A549 (cell line): ENCODE data around the gene MAML3. TPM values are rescaled to one million over a fixed set of nuclear protein-coding genes. Genes with fewer than 3 reads are reported as not detected.

ENCODE experiments used
- ATAC-seq, 2 experiments: fragments of 200-7000 bp in 1 of 2; fragments of >200 bp in 1 of 2; cut with Nextera tagmentation in 1 of 2; cut with Tn5 transposase in 1 of 2; 3 replicates each; pipeline versions ENCODE4 v1.8.0 to v1.9.1; 2018 to 2020; ENCODE audit warnings: mild to moderate bottlenecking in 1 of 2, moderate library complexity in 1 of 2
- CTCF ChIA-PET: fragments of 300-600 bp; sonication (Branson Sonifier 250); formaldehyde crosslinking; extraction: SDS; loops from one replicate; lab custom pipeline; 2021; ENCODE audit warnings: antibody characterized with exemption, inconsistent platforms; lab: Yijun Ruan, JAX
- POLR2A ChIA-PET: fragments of 350-600 bp; formaldehyde crosslinking; extraction: SDS; loops from one replicate; lab custom pipeline; 2021; ENCODE audit warnings: antibody characterized with exemption, inconsistent platforms; lab: Yijun Ruan, JAX
- DNase-seq, 2 experiments: peaks; one replicate each; pipeline versions ENCODE4 v3.0.0 to v3.0.0-alpha.2; 2011 to 2016; ENCODE audit warnings: low read depth in 1 of 2, low spot score in 1 of 2
- FAIRE-seq: peaks from 2 replicates; lab custom pipeline; 2011; peaks lifted over from hg19 to GRCh38; lab: Jason Lieb, UNC
- H3K27ac ChIP-seq, 2 experiments: fragments of >200 bp; sonication (Bioruptor Twin); formaldehyde crosslinking; 3 replicates each; pipeline ENCODE4 v1.5.1; 2016 to 2017
- H3K4me1 ChIP-seq: fragments of >200 bp; sonication (Bioruptor Twin); formaldehyde crosslinking; 3 replicates; pipeline ENCODE4 v1.6.1; 2016
- H3K4me2 ChIP-seq: fragments of >200 bp; sonication (Bioruptor Twin); formaldehyde crosslinking; 3 replicates; pipeline ENCODE4 v1.6.1; 2016
- H3K4me3 ChIP-seq: fragments of >200 bp; sonication (Bioruptor Twin); formaldehyde crosslinking; 3 replicates; pipeline ENCODE4 v1.5.1; 2016
- H3K9me3 ChIP-seq: fragments of >200 bp; sonication (Bioruptor Twin); formaldehyde crosslinking; 3 replicates; pipeline ENCODE4 v1.6.1; 2016
- ATOH8 ChIP-seq: fragments of 250-450 bp; sonication (Bioruptor Pico); IDR thresholded peaks from 2 replicates; pipeline ENCODE4 v1.5.0; 2020; ENCODE audit warnings: low read depth, mild to moderate bottlenecking, moderate library complexity
- CBX2 ChIP-seq: fragments of 200-600 bp; sonication (generic); IDR thresholded peaks from 2 replicates; pipeline ENCODE4 v1.6.1; 2016; ENCODE audit warnings: low read depth, mild to moderate bottlenecking, borderline replicate concordance
- CBX8 ChIP-seq: fragments of 200-600 bp; sonication (generic); IDR thresholded peaks from 2 replicates; pipeline ENCODE4 v1.6.1; 2016
- CHD2 ChIP-seq: fragments of 150-350 bp; IDR thresholded peaks from 2 replicates; pipeline ENCODE4 v1.6.1; 2014; ENCODE audit warnings: low read length; ENCODE audit not compliant: partially characterized antibody
- CHD4 ChIP-seq: fragments of 200-600 bp; sonication (generic); IDR thresholded peaks from 2 replicates; pipeline ENCODE4 v1.6.1; 2016; ENCODE audit warnings: antibody characterized with exemption, mild to moderate bottlenecking, borderline replicate concordance
- EHMT2 ChIP-seq: fragments of 200-600 bp; sonication (generic); IDR thresholded peaks from 2 replicates; pipeline ENCODE4 v1.6.1; 2016; ENCODE audit warnings: antibody characterized with exemption, low read depth, mild to moderate bottlenecking, moderate library complexity
- FOSB ChIP-seq: fragments of 250-450 bp; sonication (Bioruptor Pico); IDR thresholded peaks from 2 replicates; pipeline ENCODE4 v1.5.0; 2020; ENCODE audit warnings: mild to moderate bottlenecking, moderate library complexity
- FOXS1 ChIP-seq: fragments of 250-450 bp; sonication (Bioruptor Pico); IDR thresholded peaks from 2 replicates; pipeline ENCODE4 v1.5.0; 2020; ENCODE audit warnings: mild to moderate bottlenecking, moderate library complexity
- HOXA7 ChIP-seq: fragments of 250-450 bp; sonication (Bioruptor Pico); IDR thresholded peaks from 2 replicates; pipeline ENCODE4 v1.5.0; 2020; ENCODE audit warnings: mild to moderate bottlenecking, moderate library complexity
- KDM1A ChIP-seq: fragments of 200-600 bp; sonication (generic); IDR thresholded peaks from 2 replicates; pipeline ENCODE4 v1.6.1; 2016; ENCODE audit warnings: low read depth, mild to moderate bottlenecking
- MAFK ChIP-seq: fragments of 450-650 bp; IDR thresholded peaks from 2 replicates; pipeline ENCODE4 v1.6.1; 2014; ENCODE audit not compliant: partially characterized antibody
- MAZ ChIP-seq: fragments of 150-350 bp; IDR thresholded peaks from 2 replicates; pipeline ENCODE4 v1.6.1; 2014; ENCODE audit warnings: antibody characterized with exemption, low read depth, low read length, borderline replicate concordance
- MYC ChIP-seq: IDR thresholded peaks from 2 replicates; pipeline ENCODE4 v1.6.1; 2012; ENCODE audit warnings: mild to moderate bottlenecking, inconsistent platforms, low read length, improper control_type of control experiment, borderline replicate concordance
- PHF8 ChIP-seq: fragments of 200-600 bp; sonication (generic); IDR thresholded peaks from 2 replicates; pipeline ENCODE4 v1.6.1; 2016; ENCODE audit warnings: low read depth, mild to moderate bottlenecking, antibody characterized with exemption, moderate library complexity, borderline replicate concordance
- POLR2A ChIP-seq: IDR thresholded peaks from 2 replicates; pipeline ENCODE4 v1.6.1; 2012; ENCODE audit warnings: mild to moderate bottlenecking, low read length
- RNF2 ChIP-seq: fragments of 200-600 bp; sonication (generic); IDR thresholded peaks from 2 replicates; pipeline ENCODE4 v1.6.1; 2016; ENCODE audit warnings: low read depth, mild to moderate bottlenecking, antibody characterized with exemption, moderate library complexity, borderline replicate concordance
- SMC3 ChIP-seq: fragments of >200 bp; sonication (Bioruptor Twin); formaldehyde crosslinking; IDR thresholded peaks from 3 replicates; pipeline ENCODE4 v1.6.1; 2018; ENCODE audit warnings: inconsistent platforms
- USF2 ChIP-seq: fragments of 450-650 bp; IDR thresholded peaks from 2 replicates; pipeline ENCODE4 v1.6.1; 2014; ENCODE audit warnings: antibody characterized with exemption
- ZC3H11A ChIP-seq: fragments of 450-650 bp; IDR thresholded peaks from 2 replicates; pipeline ENCODE4 v1.6.1; 2014; ENCODE audit warnings: antibody characterized with exemption, mild to moderate bottlenecking
- WGBS: methylation state at CpG from one replicate; pipeline ENCODE4 v1.1.6; 2017; ENCODE audit errors: missing lambda C conversion rate; 5-methylcytosine and 5-hydroxymethylcytosine counted together
- polyA plus RNA-seq, 4 experiments: library from polyadenylated mRNA; depleted of rRNA in 3 of 4; stranded (reverse); fragments of >200 nt; fragmentation: RNase III in 1 of 4; extraction: RNeasy Plus Mini Kit Qiagen cat#74134 plus additional on column Dnase treatment in 1 of 4; gene quantifications; 2 replicates in 3 of 4; 3 replicates in 1 of 4; pipeline ENCODE4 v1.2.3, GENCODE V29; 2011 to 2017
- TF ChIP-seq, protein P1 (sequence below): fragments of >200 bp; sonication (Bioruptor Twin); formaldehyde crosslinking; IDR thresholded peaks from 2 replicates; pipeline ENCODE4 v1.6.1; 2016
- TF ChIP-seq, protein P2 (sequence below): fragments of >200 bp; sonication (Bioruptor Twin); formaldehyde crosslinking; IDR thresholded peaks from 3 replicates; pipeline ENCODE4 v1.5.1; 2016
- TF ChIP-seq, protein P3 (sequence below): IDR thresholded peaks from 2 replicates; pipeline ENCODE4 v1.6.1; 2012

Gene MAML3
- polyA plus RNA-seq, 2 of the 4 experiments (the other 2 are of a cell fraction), result 9.0 to 22.2 TPM

DNA sequence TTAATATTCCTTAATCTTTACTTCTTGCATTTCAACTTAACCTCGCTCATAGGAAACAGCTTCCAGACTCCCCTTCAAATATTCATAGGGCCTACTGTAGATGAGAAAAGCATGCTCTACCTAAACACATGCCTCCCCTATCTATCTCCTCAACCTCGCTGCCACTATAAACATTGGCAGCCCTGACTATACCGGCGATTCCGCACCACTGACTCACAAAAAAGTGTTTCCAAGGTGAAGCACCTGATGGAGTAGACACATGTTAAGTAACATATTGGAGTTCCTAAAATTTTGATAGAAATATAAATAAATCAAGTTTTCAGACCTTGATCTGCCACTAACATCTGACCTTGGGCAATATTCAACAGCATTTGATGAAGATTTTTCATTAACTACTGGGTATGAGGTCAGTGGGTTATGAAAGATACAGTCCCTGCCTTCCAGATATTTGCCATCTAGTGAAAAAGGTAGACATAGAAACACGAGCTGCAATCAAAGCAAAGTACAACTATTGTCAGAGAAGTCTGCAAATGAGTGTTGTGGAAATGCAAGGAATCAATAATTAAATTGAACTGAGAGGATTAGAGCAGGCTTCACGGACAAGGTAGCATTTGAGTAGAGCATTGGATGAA lies 184.2 kb downstream of the MAML3 start:
- CTCF ChIA-PET, result interaction anchor here (0.9 kb wide), 1 partner anchor 9 kb away, joined by 3 read pairs; no protein-coding TSS in a partner anchor
- ATAC-seq (no peak), DNase-seq (no peak), FAIRE-seq (no peak)
- H3K4me2 ChIP-seq, result no peak overlapping the region
- 79% methylated on average over 7 of the region's 7 CpGs for WGBS
- TF ChIP-seq ATOH8 (CRISPR knock-in tag) (no peak), USF2 (no peak)
- H3K9me3 ChIP-seq, result no peaks in the 10 kb centered on the region
- POLR2A ChIA-PET, result no interaction called here
- no peak overlapping the region for H3K27ac ChIP-seq
- peaks cover 35% of the 10 kb centered on the region for H3K4me1 ChIP-seq
- H3K4me3 ChIP-seq, result no peak overlapping the region

- no peak for TF ChIP-seq POLR2A
- TF ChIP-seq CBX8, result no peak
- TF ChIP-seq CHD4, result no peak
- TF ChIP-seq ZC3H11A, result no peak
- TF ChIP-seq KDM1A, result no peak
- TF ChIP-seq HOXA7 (CRISPR knock-in tag), result no peak
- TF ChIP-seq FOSB (CRISPR knock-in tag), result no peak
- TF ChIP-seq, protein P1, sequence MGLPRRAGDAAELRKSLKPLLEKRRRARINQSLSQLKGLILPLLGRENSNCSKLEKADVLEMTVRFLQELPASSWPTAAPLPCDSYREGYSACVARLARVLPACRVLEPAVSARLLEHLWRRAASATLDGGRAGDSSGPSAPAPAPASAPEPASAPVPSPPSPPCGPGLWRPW, result no peak
- TF ChIP-seq, protein P2, sequence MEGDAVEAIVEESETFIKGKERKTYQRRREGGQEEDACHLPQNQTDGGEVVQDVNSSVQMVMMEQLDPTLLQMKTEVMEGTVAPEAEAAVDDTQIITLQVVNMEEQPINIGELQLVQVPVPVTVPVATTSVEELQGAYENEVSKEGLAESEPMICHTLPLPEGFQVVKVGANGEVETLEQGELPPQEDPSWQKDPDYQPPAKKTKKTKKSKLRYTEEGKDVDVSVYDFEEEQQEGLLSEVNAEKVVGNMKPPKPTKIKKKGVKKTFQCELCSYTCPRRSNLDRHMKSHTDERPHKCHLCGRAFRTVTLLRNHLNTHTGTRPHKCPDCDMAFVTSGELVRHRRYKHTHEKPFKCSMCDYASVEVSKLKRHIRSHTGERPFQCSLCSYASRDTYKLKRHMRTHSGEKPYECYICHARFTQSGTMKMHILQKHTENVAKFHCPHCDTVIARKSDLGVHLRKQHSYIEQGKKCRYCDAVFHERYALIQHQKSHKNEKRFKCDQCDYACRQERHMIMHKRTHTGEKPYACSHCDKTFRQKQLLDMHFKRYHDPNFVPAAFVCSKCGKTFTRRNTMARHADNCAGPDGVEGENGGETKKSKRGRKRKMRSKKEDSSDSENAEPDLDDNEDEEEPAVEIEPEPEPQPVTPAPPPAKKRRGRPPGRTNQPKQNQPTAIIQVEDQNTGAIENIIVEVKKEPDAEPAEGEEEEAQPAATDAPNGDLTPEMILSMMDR, result no peak
- TF ChIP-seq RNF2, result no peak
- FAIRE-seq (no peak), DNase-seq (no peak), ATAC-seq (no peak)
- H3K4me3 ChIP-seq, result no peak overlapping the region
- H3K4me2 ChIP-seq, result no peak overlapping the region
- CTCF ChIA-PET, result no interaction called here
- no peak overlapping the region for H3K27ac ChIP-seq
- 98% methylated on average over 3 of the region's 3 CpGs for WGBS
- peaks cover 34% of the 10 kb centered on the region for H3K4me1 ChIP-seq
- POLR2A ChIA-PET, result no interaction called here
- H3K9me3 ChIP-seq, result no peaks in the 10 kb centered on the region
These were observed 185.2 kb downstream of the MAML3 start for GRCh38 chr4:139968831-139969230.

DNA sequence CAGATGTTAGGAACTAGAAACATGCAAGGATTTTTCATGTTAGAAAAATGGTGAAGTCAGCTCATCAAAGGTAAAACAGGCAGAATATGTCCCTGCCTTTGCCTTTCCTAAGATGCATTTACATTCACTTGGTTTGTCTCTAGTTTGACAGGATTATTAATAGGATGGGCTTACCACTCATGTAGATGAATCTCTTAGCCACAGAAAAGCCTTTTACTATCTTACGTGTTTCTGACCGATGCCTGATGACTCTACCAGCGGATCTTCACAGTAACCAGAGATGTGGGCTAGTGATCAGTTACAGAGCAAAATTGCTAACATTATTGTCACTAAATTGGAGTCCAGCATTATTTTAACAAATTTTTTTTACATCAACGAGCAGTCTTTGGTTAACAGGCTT lies 187.6 kb downstream of the MAML3 start:
- CTCF ChIA-PET, result no interaction called here
- no peaks in the 10 kb centered on the region for H3K9me3 ChIP-seq
- H3K27ac ChIP-seq, result no peak overlapping the region
- DNase-seq (no peak), FAIRE-seq (no peak), ATAC-seq (no peak)
- no peak overlapping the region for H3K4me3 ChIP-seq
- no peak overlapping the region for H3K4me2 ChIP-seq
- 87% methylated on average over 4 of the region's 4 CpGs for WGBS
- no peak for TF ChIP-seq SMC3
- POLR2A ChIA-PET, result no interaction called here
- peaks cover 17% of the 10 kb centered on the region for H3K4me1 ChIP-seq

GRCh38 chr4:139965789-139966188 lies 188.2 kb downstream of the MAML3 start:
- Histone ChIP-seq H3K27ac (no peak overlapping the region), H3K9me3 (no peaks in the 10 kb centered on the region), H3K4me1 (peaks cover 12% of the 10 kb centered on the region), H3K4me3 (no peak overlapping the region), H3K4me2 (no peak overlapping the region)
- WGBS, result no CpG with 5 or more reads among the region's 1 CpG
- FAIRE-seq, result no peak
- no peak for DNase-seq
- ChIA-PET POLR2A (no interaction called here), CTCF (no interaction called here)
- ATAC-seq, result no peak
- TF ChIP-seq CHD2 (no peak), ATOH8 (CRISPR knock-in tag) (no peak), PHF8 (no peak), MAFK (no peak), MAZ (no peak), FOXS1 (CRISPR knock-in tag) (no peak), MYC (no peak), EHMT2 (no peak), CBX2 (no peak), CHD4 (no peak)
- TF ChIP-seq, protein P2, result no peak
- TF ChIP-seq, protein P3, sequence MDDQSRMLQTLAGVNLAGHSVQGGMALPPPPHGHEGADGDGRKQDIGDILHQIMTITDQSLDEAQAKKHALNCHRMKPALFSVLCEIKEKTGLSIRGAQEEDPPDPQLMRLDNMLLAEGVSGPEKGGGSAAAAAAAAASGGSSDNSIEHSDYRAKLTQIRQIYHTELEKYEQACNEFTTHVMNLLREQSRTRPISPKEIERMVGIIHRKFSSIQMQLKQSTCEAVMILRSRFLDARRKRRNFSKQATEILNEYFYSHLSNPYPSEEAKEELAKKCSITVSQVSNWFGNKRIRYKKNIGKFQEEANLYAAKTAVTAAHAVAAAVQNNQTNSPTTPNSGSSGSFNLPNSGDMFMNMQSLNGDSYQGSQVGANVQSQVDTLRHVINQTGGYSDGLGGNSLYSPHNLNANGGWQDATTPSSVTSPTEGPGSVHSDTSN, result no peak
